Esophagus muscularis mucosa (tissue), 4 donors: ENCODE measurements around the gene TRIM59. TPM values are rescaled to one million over a fixed set of nuclear protein-coding genes. Genes with fewer than 3 reads are reported as not detected.

Experiments used
- DNase-seq: peaks from one replicate; pipeline ENCODE4 v3.0.0-alpha.2; 2017; ENCODE audit errors: extremely low spot score
- H3K27ac ChIP-seq, 4 donors: fragments of 200-600 bp; sonication (generic); replicated peaks in 1 of 4; 1 replicate in 3 of 4; 2 replicates in 1 of 4; pipeline ENCODE4 v1.5.1; 2016 to 2019; ENCODE audit warnings: mild to moderate bottlenecking in 1 of 4
- H3K27me3 ChIP-seq, 4 donors: fragments of 200-600 bp; sonication (generic); one replicate each; pipeline versions ENCODE4 v1.5.1 to v1.6.0; 2016 to 2019
- H3K36me3 ChIP-seq, 4 donors: fragments of 200-600 bp; sonication (generic); one replicate each; pipeline ENCODE4 v1.5.1; 2016 to 2019
- H3K4me1 ChIP-seq, 4 donors: fragments of 200-600 bp; sonication (generic); one replicate each; pipeline ENCODE4 v1.5.1; 2016 to 2019
- H3K4me3 ChIP-seq, 4 donors: fragments of 200-600 bp; sonication (generic); 1 replicate in 2 of 4; 2 replicates in 2 of 4; pipeline ENCODE4 v1.5.1; 2016 to 2019; ENCODE audit warnings: mild to moderate bottlenecking in 4 of 4, moderate library complexity in 1 of 4
- H3K9me3 ChIP-seq, 4 donors: fragments of 200-600 bp; sonication (generic); 1 replicate in 3 of 4; 2 replicates in 1 of 4; pipeline ENCODE4 v1.5.1; 2016 to 2019
- EP300 ChIP-seq: sonication (generic); formaldehyde crosslinking; IDR thresholded peaks from one replicate; pipeline ENCODE4 v1.6.1; 2017; ENCODE audit warnings: antibody characterized with exemption
- POLR2A ChIP-seq: fragments of 450-650 bp; IDR thresholded peaks from one replicate; pipeline ENCODE4 v1.6.1; 2017; ENCODE audit warnings: antibody characterized with exemption, moderate library complexity, mild to moderate bottlenecking, low read depth
- POLR2AphosphoS5 ChIP-seq, 2 donors: sonication (generic); formaldehyde crosslinking; IDR thresholded peaks; one replicate each; pipeline ENCODE4 v1.6.1; 2017; ENCODE audit warnings: antibody characterized with exemption in 2 of 2
- WGBS: methylation state at CpG from one replicate; pipeline ENCODE4 v1.1.5; 2018; 5-methylcytosine and 5-hydroxymethylcytosine counted together
- intact Hi-C: fragments of 100-400 bp; cut with DNase I; formaldehyde crosslinking; loops from one replicate; pipeline ENCODE4 v1.15.1; 2023
- total RNA-seq, 4 donors: library from RNA; depleted of rRNA; stranded (reverse); fragments of >200 nt; gene quantifications; one replicate each; pipeline versions ENCODE4 v1.1.0 to v1.2.1, GENCODE V29; 2016
- TF ChIP-seq, protein P1 (sequence below), 3 experiments: fragments of 200-600 bp in 2 of 3; fragments of 450-650 bp in 1 of 3; sonication (generic) in 2 of 3; IDR thresholded peaks; one replicate each; pipeline ENCODE4 v1.5.1; 2017 to 2019; ENCODE audit warnings: antibody characterized with exemption in 3 of 3, mild to moderate bottlenecking in 2 of 3, moderate library complexity in 1 of 3

The TRIM59 gene
- total RNA-seq, 4 donors from 2014 or later = 1.3 to 3.8 (median 1.9) TPM

DNA sequence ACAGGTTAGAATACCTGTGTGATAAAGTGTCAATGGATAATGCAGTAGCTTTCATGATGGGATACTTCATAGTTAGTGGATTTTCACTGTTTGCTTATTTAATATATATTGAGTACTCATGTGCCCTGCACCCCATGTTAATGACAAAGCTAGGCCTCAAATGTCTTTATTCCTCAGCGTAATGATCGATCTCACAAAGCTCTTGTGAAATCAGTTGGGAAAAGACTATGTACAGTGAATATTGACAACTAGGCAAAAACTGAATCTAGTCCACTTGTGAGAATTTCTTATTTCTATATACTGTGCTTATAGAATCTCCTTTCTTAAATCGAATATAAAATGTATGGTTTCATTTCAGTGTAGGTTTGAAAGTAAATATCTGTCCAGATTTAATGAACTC lies 32.3 kb downstream of the TRIM59 start:
- DNase-seq = no peak
- no peak overlapping the region for H3K4me3 ChIP-seq
- no peak overlapping the region for H3K27ac ChIP-seq
- H3K9me3 ChIP-seq = no peaks in the 10 kb centered on the region
- no peaks in the 10 kb centered on the region for H3K4me1 ChIP-seq
- TF ChIP-seq, protein P1, sequence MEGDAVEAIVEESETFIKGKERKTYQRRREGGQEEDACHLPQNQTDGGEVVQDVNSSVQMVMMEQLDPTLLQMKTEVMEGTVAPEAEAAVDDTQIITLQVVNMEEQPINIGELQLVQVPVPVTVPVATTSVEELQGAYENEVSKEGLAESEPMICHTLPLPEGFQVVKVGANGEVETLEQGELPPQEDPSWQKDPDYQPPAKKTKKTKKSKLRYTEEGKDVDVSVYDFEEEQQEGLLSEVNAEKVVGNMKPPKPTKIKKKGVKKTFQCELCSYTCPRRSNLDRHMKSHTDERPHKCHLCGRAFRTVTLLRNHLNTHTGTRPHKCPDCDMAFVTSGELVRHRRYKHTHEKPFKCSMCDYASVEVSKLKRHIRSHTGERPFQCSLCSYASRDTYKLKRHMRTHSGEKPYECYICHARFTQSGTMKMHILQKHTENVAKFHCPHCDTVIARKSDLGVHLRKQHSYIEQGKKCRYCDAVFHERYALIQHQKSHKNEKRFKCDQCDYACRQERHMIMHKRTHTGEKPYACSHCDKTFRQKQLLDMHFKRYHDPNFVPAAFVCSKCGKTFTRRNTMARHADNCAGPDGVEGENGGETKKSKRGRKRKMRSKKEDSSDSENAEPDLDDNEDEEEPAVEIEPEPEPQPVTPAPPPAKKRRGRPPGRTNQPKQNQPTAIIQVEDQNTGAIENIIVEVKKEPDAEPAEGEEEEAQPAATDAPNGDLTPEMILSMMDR (IDR thresholded peaks at IDR 0.05) = no peak
- no peak for TF ChIP-seq POLR2AphosphoS5 (IDR thresholded peaks at IDR 0.05)
- TF ChIP-seq EP300 = no peak
- TF ChIP-seq POLR2A = no peak
- peaks cover 4 to 83% (median 44%) of the 10 kb centered on the region in 4 donors for H3K36me3 ChIP-seq
- 96% methylated on average over 3 of the region's 3 CpGs for WGBS
- H3K27me3 ChIP-seq = no peaks in the 10 kb centered on the region
- intact Hi-C loops = loop anchor here (10.0 kb wide), 1 partner anchor 253 kb away; no protein-coding TSS in a partner anchor

DNA sequence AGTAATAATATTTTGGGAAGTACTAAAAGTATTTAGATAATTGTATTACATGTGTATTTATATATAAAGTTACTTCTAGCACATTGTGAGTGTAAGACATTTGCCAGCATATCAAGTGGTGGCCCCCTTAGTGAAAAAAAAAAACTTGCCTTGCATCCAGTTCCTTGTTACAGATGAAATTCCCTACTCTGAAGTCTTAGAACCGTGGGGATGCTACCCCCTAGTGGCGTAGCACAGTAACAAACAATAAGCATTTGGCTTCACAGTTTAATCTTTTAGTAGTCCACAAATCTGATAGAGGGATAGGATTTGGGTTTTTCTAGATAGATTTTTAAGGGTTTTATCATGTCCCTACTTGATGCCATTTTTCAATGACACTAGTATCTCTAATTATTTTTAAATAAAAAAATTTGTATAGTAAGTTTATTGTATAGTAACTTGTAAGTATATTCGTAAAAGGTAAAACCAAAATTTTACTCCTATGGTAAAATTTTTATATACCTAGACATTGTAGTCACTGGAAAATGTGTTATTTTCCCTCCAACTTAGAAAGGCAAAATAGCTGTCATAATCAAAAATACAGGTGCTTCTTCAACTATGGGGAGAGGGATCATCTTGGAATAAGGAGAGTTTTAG lies 35.9 kb downstream of the TRIM59 start:
- WGBS = 37% methylated on average over 3 of the region's 3 CpGs
- intact Hi-C loops = loop anchor here (2.0 to 10.0 kb wide), 2 partner anchors 249 to 381 kb away; no protein-coding TSS in a partner anchor
- Histone ChIP-seq H3K36me3 (peaks cover 0 to 57% (median 24%) of the 10 kb centered on the region in 4 donors), H3K27ac (no peak overlapping the region), H3K27me3 (no peaks in the 10 kb centered on the region), H3K4me1 (no peaks in the 10 kb centered on the region), H3K4me3 (no peak overlapping the region), H3K9me3 (no peaks in the 10 kb centered on the region)
- no peak for TF ChIP-seq POLR2AphosphoS5 (IDR thresholded peaks at IDR 0.05)
- no peak for TF ChIP-seq POLR2A
- no peak for TF ChIP-seq EP300
- TF ChIP-seq, protein P1 (IDR thresholded peaks at IDR 0.05) = peak; percentile 73 to 88 (median 84)
- no peak for DNase-seq

DNA sequence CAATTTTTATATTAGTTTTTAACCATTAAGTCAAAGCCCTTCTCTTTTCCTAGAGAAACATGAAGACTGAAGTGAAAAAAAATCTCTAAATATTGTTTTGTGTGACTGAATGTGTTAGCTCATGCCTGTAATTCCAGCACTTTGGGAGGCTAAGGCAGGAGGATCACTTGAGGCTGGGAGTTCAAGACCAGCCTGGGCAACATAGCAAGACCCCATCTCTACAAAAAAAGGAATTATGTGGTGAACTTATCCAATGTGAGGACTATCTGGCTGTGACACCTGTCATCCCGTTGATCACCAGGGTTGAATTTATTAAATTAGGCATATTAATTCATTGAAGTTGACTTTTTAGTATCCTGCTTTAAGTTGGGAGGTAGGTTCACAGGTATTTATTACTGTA lies 37.1 kb downstream of the TRIM59 start:
- H3K36me3 ChIP-seq = peaks cover 0 to 45% (median 21%) of the 10 kb centered on the region in 4 donors
- intact Hi-C loops = loop anchor here (2.0 to 10.0 kb wide), 2 partner anchors 248 to 380 kb away; no protein-coding TSS in a partner anchor
- WGBS = 58% methylated on average over 1 of the region's 1 CpG
- H3K27me3 ChIP-seq = no peaks in the 10 kb centered on the region
- no peak overlapping the region for H3K27ac ChIP-seq
- no peak for DNase-seq
- H3K4me1 ChIP-seq = no peaks in the 10 kb centered on the region
- H3K4me3 ChIP-seq = no peak overlapping the region
- TF ChIP-seq POLR2A (no peak), EP300 (no peak), POLR2AphosphoS5 (IDR thresholded peaks at IDR 0.05) (no peak)
- TF ChIP-seq, protein P1 (IDR thresholded peaks at IDR 0.05) = no peak
- H3K9me3 ChIP-seq = no peaks in the 10 kb centered on the region

DNA sequence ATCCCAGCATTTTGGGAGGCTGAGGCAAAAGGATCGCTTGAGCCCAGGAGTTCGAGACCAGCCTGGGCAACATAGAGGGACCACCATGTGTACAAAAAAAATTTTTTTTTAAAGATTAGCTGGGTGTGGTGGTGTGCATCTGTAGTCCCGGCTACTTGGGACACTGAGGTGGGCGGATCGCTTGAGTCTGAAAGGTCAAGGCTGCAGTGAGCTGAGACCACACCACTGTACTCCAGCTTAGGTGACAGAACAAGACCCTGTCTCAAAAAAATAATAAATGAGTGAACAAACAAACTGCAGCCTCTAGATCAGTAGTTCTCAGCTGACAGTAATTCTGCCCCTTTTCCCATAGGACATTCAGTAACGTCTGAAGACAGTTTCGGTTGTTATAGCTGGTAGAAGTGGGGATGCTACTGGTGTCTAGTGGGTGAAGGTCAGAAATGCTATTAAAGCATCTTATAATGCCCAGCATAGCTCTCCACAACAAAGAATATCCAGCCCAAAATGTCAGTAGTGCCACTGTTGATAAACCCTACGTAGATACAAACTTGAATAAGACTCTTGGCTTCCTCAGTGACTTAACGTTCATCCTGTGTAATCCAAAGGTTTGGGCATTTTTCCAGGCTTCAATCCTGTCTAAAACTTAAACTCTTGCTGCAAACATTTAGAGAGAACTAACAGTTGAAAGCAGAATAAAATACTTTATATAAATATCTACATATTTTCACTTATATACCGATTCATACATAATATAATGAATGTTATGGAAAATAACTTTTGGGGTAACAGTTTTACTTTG lies 39.6 kb downstream of the TRIM59 start:
- Histone ChIP-seq H3K9me3 (no peaks in the 10 kb centered on the region), H3K36me3 (peaks cover 0 to 20% (median 9%) of the 10 kb centered on the region in 4 donors), H3K4me3 (no peak overlapping the region), H3K4me1 (no peaks in the 10 kb centered on the region), H3K27me3 (no peaks in the 10 kb centered on the region), H3K27ac (no peak overlapping the region)
- WGBS = 75% methylated on average over 10 of the region's 10 CpGs
- intact Hi-C loops = loop anchor here (10.0 kb wide), 2 partner anchors 155 to 245 kb away; partner anchors contain the start of gene KPNA4
- no peak for DNase-seq
- TF ChIP-seq POLR2A = no peak
- TF ChIP-seq POLR2AphosphoS5 (IDR thresholded peaks at IDR 0.05) = no peak
- no peak for TF ChIP-seq EP300
- TF ChIP-seq, protein P1 (IDR thresholded peaks at IDR 0.05) = no peak
